Panc1 (cell line): Measurements from ENCODE around the gene ARID5B.

Source experiments
- CTCF ChIP-seq: fragments of 450-650 bp; IDR thresholded peaks from 2 replicates; pipeline ENCODE4 v1.5.1; 2017; ENCODE audit warnings: mild to moderate bottlenecking
- POLR2AphosphoS5 ChIP-seq: IDR thresholded peaks from 2 replicates; pipeline ENCODE4 v1.6.1; 2012; ENCODE audit warnings: mild to moderate bottlenecking, low read depth, low read length, moderate library complexity
- SIN3A ChIP-seq: IDR thresholded peaks from 2 replicates; pipeline ENCODE4 v1.6.1; 2012; ENCODE audit warnings: low read depth, mild to moderate bottlenecking, low read length, moderate library complexity, borderline replicate concordance; ENCODE audit not compliant: insufficient read depth
- TCF7L2 ChIP-seq: IDR thresholded peaks from 2 replicates; pipeline ENCODE4 v1.6.1; 2011; ENCODE audit warnings: mild to moderate bottlenecking, low read depth, low read length, inconsistent platforms
- TF ChIP-seq, protein P1 (sequence below), 2 experiments: IDR thresholded peaks; 2 replicates each; pipeline ENCODE4 v1.6.1; 2011 to 2012; ENCODE audit warnings: low read depth in 2 of 2, control low read depth in 1 of 2, low read length in 1 of 2, mild to moderate bottlenecking in 1 of 2, moderate library complexity in 1 of 2; ENCODE audit not compliant: insufficient read depth in 1 of 2

- no peak for TF ChIP-seq CTCF
- TF ChIP-seq POLR2AphosphoS5, result no peak
- TF ChIP-seq, protein P1, sequence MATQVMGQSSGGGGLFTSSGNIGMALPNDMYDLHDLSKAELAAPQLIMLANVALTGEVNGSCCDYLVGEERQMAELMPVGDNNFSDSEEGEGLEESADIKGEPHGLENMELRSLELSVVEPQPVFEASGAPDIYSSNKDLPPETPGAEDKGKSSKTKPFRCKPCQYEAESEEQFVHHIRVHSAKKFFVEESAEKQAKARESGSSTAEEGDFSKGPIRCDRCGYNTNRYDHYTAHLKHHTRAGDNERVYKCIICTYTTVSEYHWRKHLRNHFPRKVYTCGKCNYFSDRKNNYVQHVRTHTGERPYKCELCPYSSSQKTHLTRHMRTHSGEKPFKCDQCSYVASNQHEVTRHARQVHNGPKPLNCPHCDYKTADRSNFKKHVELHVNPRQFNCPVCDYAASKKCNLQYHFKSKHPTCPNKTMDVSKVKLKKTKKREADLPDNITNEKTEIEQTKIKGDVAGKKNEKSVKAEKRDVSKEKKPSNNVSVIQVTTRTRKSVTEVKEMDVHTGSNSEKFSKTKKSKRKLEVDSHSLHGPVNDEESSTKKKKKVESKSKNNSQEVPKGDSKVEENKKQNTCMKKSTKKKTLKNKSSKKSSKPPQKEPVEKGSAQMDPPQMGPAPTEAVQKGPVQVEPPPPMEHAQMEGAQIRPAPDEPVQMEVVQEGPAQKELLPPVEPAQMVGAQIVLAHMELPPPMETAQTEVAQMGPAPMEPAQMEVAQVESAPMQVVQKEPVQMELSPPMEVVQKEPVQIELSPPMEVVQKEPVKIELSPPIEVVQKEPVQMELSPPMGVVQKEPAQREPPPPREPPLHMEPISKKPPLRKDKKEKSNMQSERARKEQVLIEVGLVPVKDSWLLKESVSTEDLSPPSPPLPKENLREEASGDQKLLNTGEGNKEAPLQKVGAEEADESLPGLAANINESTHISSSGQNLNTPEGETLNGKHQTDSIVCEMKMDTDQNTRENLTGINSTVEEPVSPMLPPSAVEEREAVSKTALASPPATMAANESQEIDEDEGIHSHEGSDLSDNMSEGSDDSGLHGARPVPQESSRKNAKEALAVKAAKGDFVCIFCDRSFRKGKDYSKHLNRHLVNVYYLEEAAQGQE (IDR thresholded peaks at IDR 0.05; ENCODE audit: insufficient read depth in 1 of 2, low read depth in 2 of 2, low read length in 1 of 2), result no peak
- no peak for TF ChIP-seq SIN3A
- no peak for TF ChIP-seq TCF7L2
These were observed 147.0 kb downstream of the ARID5B start for GRCh38 chr10:62048470-62048869.
